GM23338 (cell line): Measurements from ENCODE around the gene PLXNB2. TPM values are rescaled to one million over a fixed set of nuclear protein-coding genes. Genes with fewer than 3 reads are reported as not detected.

Source experiments
- ATAC-seq: fragments of 200-7000 bp; cut with Tn5 transposase; 3 replicates; pipeline ENCODE4 v1.9.1; 2020
- DNase-seq: peaks from one replicate; pipeline ENCODE4 v3.0.0-alpha.2; 2015; ENCODE audit warnings: low spot score
- H2AFZ ChIP-seq: fragments of 200-600 bp; sonication (generic); 2 replicates; pipeline ENCODE4 v1.8.0; 2016; ENCODE audit warnings: antibody characterized with exemption, mild to moderate bottlenecking, moderate library complexity
- H3F3A ChIP-seq: fragments of 200-600 bp; sonication (generic); replicated peaks from 2 replicates; pipeline ENCODE4 v1.8.0; 2017; ENCODE audit warnings: antibody characterized with exemption, mixed run types, low read depth
- H3K27ac ChIP-seq: fragments of 200-600 bp; sonication (generic); 2 replicates; pipeline ENCODE4 v1.6.1; 2016; ENCODE audit warnings: low read depth
- H3K27me3 ChIP-seq: fragments of 200-600 bp; sonication (generic); 2 replicates; pipeline ENCODE4 v1.8.0; 2016; ENCODE audit warnings: mild to moderate bottlenecking, mixed run types, moderate library complexity; ENCODE audit not compliant: insufficient read depth
- H3K36me3 ChIP-seq: fragments of 200-600 bp; sonication (generic); 2 replicates; pipeline ENCODE4 v1.8.0; 2016; ENCODE audit warnings: mild to moderate bottlenecking; ENCODE audit not compliant: insufficient read depth
- H3K4me1 ChIP-seq: fragments of 200-600 bp; sonication (generic); 2 replicates; pipeline ENCODE4 v1.8.0; 2016; ENCODE audit warnings: mild to moderate bottlenecking, moderate library complexity; ENCODE audit not compliant: insufficient read depth
- H3K4me2 ChIP-seq: fragments of 200-600 bp; sonication (generic); 2 replicates; pipeline ENCODE4 v1.7.1; 2017; ENCODE audit warnings: mixed run types
- H3K4me3 ChIP-seq: fragments of 200-600 bp; sonication (generic); 2 replicates; pipeline ENCODE4 v1.6.1; 2016; ENCODE audit warnings: mixed run types
- H3K79me2 ChIP-seq: fragments of 200-600 bp; sonication (generic); replicated peaks from 2 replicates; pipeline ENCODE4 v1.8.0; 2017; ENCODE audit warnings: mild to moderate bottlenecking; ENCODE audit not compliant: insufficient read depth
- H3K9me2 ChIP-seq: fragments of 200-600 bp; sonication (generic); 2 replicates; pipeline ENCODE4 v1.8.0; 2017; ENCODE audit not compliant: insufficient read depth
- H4K20me1 ChIP-seq: fragments of 200-600 bp; sonication (generic); replicated peaks from 2 replicates; pipeline ENCODE4 v1.8.0; 2017; ENCODE audit warnings: mild to moderate bottlenecking; ENCODE audit not compliant: insufficient read depth
- H3K27ac Mint-ChIP-seq: 2 replicates; pipeline ENCODE4 v1.8.0; 2020; ENCODE audit warnings: inconsistent platforms, mild to moderate bottlenecking, moderate library complexity, mixed read lengths
- H3K27me3 Mint-ChIP-seq: 3 replicates; pipeline ENCODE4 v1.8.0; 2022; ENCODE audit warnings: low read depth, mild to moderate bottlenecking, moderate library complexity, mixed read lengths, inconsistent platforms; ENCODE audit not compliant: insufficient read depth, poor library complexity
- H3K36me3 Mint-ChIP-seq: 3 replicates; pipeline ENCODE4 v1.8.0; 2021; ENCODE audit warnings: low read depth, mild to moderate bottlenecking, inconsistent platforms, moderate library complexity, mixed read lengths
- H3K4me1 Mint-ChIP-seq: 3 replicates; pipeline ENCODE4 v1.8.0; 2020; ENCODE audit warnings: mild to moderate bottlenecking, inconsistent platforms, mixed read lengths
- H3K4me3 Mint-ChIP-seq: 3 replicates; pipeline ENCODE4 v1.8.0; 2021; ENCODE audit warnings: moderate library complexity, mild to moderate bottlenecking, inconsistent platforms, mixed read lengths
- H3K9me3 Mint-ChIP-seq: 3 replicates; pipeline ENCODE4 v1.8.0; 2020; ENCODE audit warnings: moderate library complexity, mild to moderate bottlenecking, inconsistent platforms, mixed read lengths
- CREB1 ChIP-seq: fragments of 250-450 bp; sonication (Bioruptor Pico); IDR thresholded peaks from 2 replicates; pipeline ENCODE4 v1.5.0; 2020; ENCODE audit warnings: low read depth, mild to moderate bottlenecking, moderate library complexity
- CTCF ChIP-seq, 2 experiments: fragments of 200-600 bp in 1 of 2; sonication (generic) in 1 of 2; conservative IDR thresholded peaks; 2 replicates each; pipeline versions ENCODE4 v1.5.1 to v1.6.1; 2016 to 2017; ENCODE audit warnings: antibody characterized with exemption in 2 of 2, low read depth in 2 of 2, mild to moderate bottlenecking in 2 of 2, moderate library complexity in 1 of 2
- EZH2 ChIP-seq: fragments of 200-600 bp; sonication (generic); IDR thresholded peaks from one replicate; pipeline ENCODE4 v1.8.0; 2017; ENCODE audit warnings: antibody characterized with exemption, mild to moderate bottlenecking, low read depth; ENCODE audit not compliant: unreplicated experiment
- EZH2phosphoT487 ChIP-seq: fragments of 200-600 bp; sonication (generic); IDR thresholded peaks from one replicate; pipeline ENCODE4 v1.8.1; 2018; ENCODE audit warnings: antibody characterized with exemption; ENCODE audit not compliant: unreplicated experiment
- NANOG ChIP-seq: IDR thresholded peaks from 2 replicates; pipeline ENCODE4 v1.6.1; 2016; ENCODE audit warnings: antibody characterized with exemption, borderline replicate concordance
- POLR2AphosphoS5 ChIP-seq: IDR thresholded peaks from 2 replicates; pipeline ENCODE4 v1.6.1; 2016; ENCODE audit warnings: antibody characterized with exemption, low read depth
- ZNF114 ChIP-seq: fragments of 250-450 bp; sonication (Bioruptor Pico); IDR thresholded peaks from 2 replicates; pipeline ENCODE4 v1.5.0; 2020; ENCODE audit warnings: mild to moderate bottlenecking, moderate library complexity
- ZNF331 ChIP-seq: fragments of 250-450 bp; sonication (Bioruptor Pico); IDR thresholded peaks from 2 replicates; pipeline ENCODE4 v1.5.0; 2020; ENCODE audit warnings: low read depth, mild to moderate bottlenecking, moderate library complexity
- ZNF462 ChIP-seq: fragments of 250-450 bp; sonication (Bioruptor Pico); IDR thresholded peaks from 2 replicates; pipeline ENCODE4 v1.5.0; 2020; ENCODE audit warnings: mild to moderate bottlenecking, moderate library complexity
- polyA plus RNA-seq: library from polyadenylated mRNA; unstranded; fragments of >200 nt; fragmentation: Nextera tagmentation; extraction: Ambion mirVana; gene quantifications from 2 replicates; pipeline ENCODE4 v1.2.1, GENCODE V29; 2016
- total RNA-seq: library from RNA; depleted of rRNA; stranded (reverse); fragments of >200 nt; shearing (Covaris generic); gene quantifications from 2 replicates; pipeline ENCODE4 v1.2.3, GENCODE V29; 2014

Gene PLXNB2
- total and polyA plus RNA-seq, 2 experiments from 2014 or later, result 29.1 to 66.3 TPM

- no peak for TF ChIP-seq ZNF462 (CRISPR knock-in tag)
These were observed 25.5 kb downstream of the PLXNB2 start (continued) for GRCh38 chr22:50281957-50282356.

- H3K27ac ChIP-seq, result no peak overlapping the region
- H3K4me3 Mint-ChIP-seq, result no peak overlapping the region
- H4K20me1 ChIP-seq, result no peaks in the 10 kb centered on the region
- peaks cover 12% of the 10 kb centered on the region for H3K27me3 Mint-ChIP-seq
- no peak overlapping the region for H2AFZ ChIP-seq
- no peaks in the 10 kb centered on the region for H3K4me1 Mint-ChIP-seq
- no peaks in the 10 kb centered on the region for H3K9me2 ChIP-seq
- no peak overlapping the region for H3K4me2 ChIP-seq
- TF ChIP-seq ZNF462 (CRISPR knock-in tag) (no peak), CREB1 (CRISPR knock-in tag) (no peak), CTCF (conservative IDR thresholded peaks at IDR 0.05; ENCODE audit: low read depth in 2 of 2) (no peak), EZH2phosphoT487 (no peak), ZNF114 (CRISPR knock-in tag) (no peak), ZNF331 (CRISPR knock-in tag) (no peak), POLR2AphosphoS5 (no peak), NANOG (no peak), EZH2 (no peak)
- no peaks in the 10 kb centered on the region for H3K27me3 ChIP-seq
- 0 out of 2 replicates have a peak, but pooled peaks cover 7% of the 10 kb centered on the region for H3K36me3 ChIP-seq
- ATAC-seq, result no peak
- H3K9me3 Mint-ChIP-seq, result peaks cover 8% of the 10 kb centered on the region; the same call in 2 of the 3 replicates
- H3K36me3 Mint-ChIP-seq, result peaks cover 56% of the 10 kb centered on the region
- H3K4me1 ChIP-seq, result no peaks in the 10 kb centered on the region
- DNase-seq, result no peak
- no peaks in the 10 kb centered on the region for H3K79me2 ChIP-seq
- no peaks in the 10 kb centered on the region for H3F3A ChIP-seq
- H3K4me3 ChIP-seq, result no peak overlapping the region
- no peak overlapping the region for H3K27ac Mint-ChIP-seq
These were observed 26.1 kb downstream of the PLXNB2 start for GRCh38 chr22:50281384-50281760.
